Astrocyte (in vitro differentiated cells and primary cell): Measurements from ENCODE around the gene CFAP99. TPM values are rescaled to one million over a fixed set of nuclear protein-coding genes. Genes with fewer than 3 reads are reported as not detected.

Experiments used
- DNase-seq: peaks from one replicate; pipeline ENCODE4 v3.0.0-alpha.2; 2010; ENCODE audit warnings: low read depth
- FAIRE-seq: peaks from 2 replicates; lab custom pipeline; 2011; peaks lifted over from hg19 to GRCh38; lab: Jason Lieb, UNC
- H2AFZ ChIP-seq: 2 replicates; pipeline ENCODE4 v1.6.0; 2012; ENCODE audit warnings: low read depth, low read length, inconsistent platforms
- H3K27ac ChIP-seq: 2 replicates; pipeline ENCODE4 v1.5.1; 2011; ENCODE audit warnings: low read depth, low read length, inconsistent platforms
- H3K27me3 ChIP-seq: 2 replicates; pipeline ENCODE4 v1.6.0; 2011; ENCODE audit warnings: low read length, inconsistent platforms; ENCODE audit not compliant: insufficient read depth
- H3K36me3 ChIP-seq: 2 replicates; pipeline ENCODE4 v1.5.1; 2011; ENCODE audit warnings: low read length, inconsistent platforms; ENCODE audit not compliant: insufficient read depth
- H3K4me1 ChIP-seq: 2 replicates; pipeline ENCODE4 v1.5.1; 2011; ENCODE audit warnings: low read length, inconsistent platforms; ENCODE audit not compliant: insufficient read depth
- H3K4me2 ChIP-seq: 2 replicates; pipeline ENCODE4 v1.6.0; 2012; ENCODE audit warnings: low read length, inconsistent platforms
- H3K4me3 ChIP-seq: 2 replicates; pipeline ENCODE4 v1.5.1; 2011; ENCODE audit warnings: low read depth, mild to moderate bottlenecking, low read length, inconsistent platforms; ENCODE audit not compliant: insufficient read depth
- H3K79me2 ChIP-seq: 2 replicates; pipeline ENCODE4 v1.6.0; 2012; ENCODE audit warnings: mild to moderate bottlenecking, low read length, inconsistent platforms; ENCODE audit not compliant: insufficient read depth
- H3K9ac ChIP-seq: 2 replicates; pipeline ENCODE4 v1.6.0; 2012; ENCODE audit warnings: mild to moderate bottlenecking, low read length, inconsistent platforms
- H3K9me3 ChIP-seq: 2 replicates; pipeline ENCODE4 v1.5.1; 2012; ENCODE audit warnings: low read depth, mild to moderate bottlenecking, low read length, inconsistent platforms; ENCODE audit not compliant: insufficient read depth
- H4K20me1 ChIP-seq: 2 replicates; pipeline ENCODE4 v1.6.0; 2012; ENCODE audit warnings: low read length, inconsistent platforms; ENCODE audit not compliant: insufficient read depth
- H3K27ac Mint-ChIP-seq: one replicate; pipeline ENCODE4 v1.8.0; 2021; ENCODE audit warnings: mild to moderate bottlenecking, mixed read lengths; ENCODE audit not compliant: unreplicated experiment
- H3K27me3 Mint-ChIP-seq: one replicate; pipeline ENCODE4 v1.8.0; 2021; ENCODE audit warnings: low read depth, mixed read lengths; ENCODE audit not compliant: unreplicated experiment
- H3K36me3 Mint-ChIP-seq: one replicate; pipeline ENCODE4 v1.8.0; 2021; ENCODE audit warnings: low read depth, mixed read lengths; ENCODE audit not compliant: unreplicated experiment
- H3K4me1 Mint-ChIP-seq: one replicate; pipeline ENCODE4 v1.8.0; 2021; ENCODE audit warnings: low read depth, mixed read lengths; ENCODE audit not compliant: unreplicated experiment
- H3K4me3 Mint-ChIP-seq: one replicate; pipeline ENCODE4 v1.8.0; 2021; ENCODE audit warnings: mild to moderate bottlenecking, moderate library complexity, mixed read lengths; ENCODE audit not compliant: unreplicated experiment
- H3K9me3 Mint-ChIP-seq: one replicate; pipeline ENCODE4 v1.8.0; 2021; ENCODE audit warnings: mild to moderate bottlenecking, mixed read lengths; ENCODE audit not compliant: unreplicated experiment
- EZH2 ChIP-seq: IDR thresholded peaks from 2 replicates; pipeline ENCODE4 v1.6.1; 2012; ENCODE audit warnings: mild to moderate bottlenecking, low read length, inconsistent platforms; ENCODE audit not compliant: insufficient read depth
- total RNA-seq: library from RNA; stranded (reverse); gene quantifications from 2 replicates; pipeline ENCODE4 v1.2.1, GENCODE V29; 2021
- TF ChIP-seq, protein P1 (sequence below): IDR thresholded peaks from 2 replicates; pipeline ENCODE4 v1.5.1; 2011; ENCODE audit warnings: low read depth, mild to moderate bottlenecking, inconsistent platforms, low read length, moderate library complexity; ENCODE audit not compliant: insufficient read depth

Gene CFAP99
- total RNA-seq, 1 donor from 2014 or later = not detected

DNA sequence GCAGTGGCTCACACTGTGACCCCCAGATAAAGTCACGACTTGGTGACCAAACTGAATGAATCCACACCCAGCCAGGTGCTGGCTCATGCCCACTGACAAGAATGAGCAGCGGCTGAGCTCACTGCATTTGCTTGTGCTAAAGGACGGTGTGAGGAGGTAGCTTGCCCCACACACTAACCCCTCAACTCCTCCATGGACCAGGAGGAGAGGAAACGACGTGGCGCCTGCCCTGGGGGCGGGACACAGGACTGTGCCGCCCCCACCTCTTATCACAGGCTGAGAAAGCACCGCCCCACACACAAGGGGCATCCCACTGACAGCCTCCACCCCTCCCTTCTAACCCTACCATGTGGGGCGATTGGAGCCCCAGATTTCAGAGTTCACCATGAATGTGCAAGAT is 43.3 kb upstream of the CFAP99 start:
- H3K27ac Mint-ChIP-seq = no peak overlapping the region
- TF ChIP-seq, protein P1, sequence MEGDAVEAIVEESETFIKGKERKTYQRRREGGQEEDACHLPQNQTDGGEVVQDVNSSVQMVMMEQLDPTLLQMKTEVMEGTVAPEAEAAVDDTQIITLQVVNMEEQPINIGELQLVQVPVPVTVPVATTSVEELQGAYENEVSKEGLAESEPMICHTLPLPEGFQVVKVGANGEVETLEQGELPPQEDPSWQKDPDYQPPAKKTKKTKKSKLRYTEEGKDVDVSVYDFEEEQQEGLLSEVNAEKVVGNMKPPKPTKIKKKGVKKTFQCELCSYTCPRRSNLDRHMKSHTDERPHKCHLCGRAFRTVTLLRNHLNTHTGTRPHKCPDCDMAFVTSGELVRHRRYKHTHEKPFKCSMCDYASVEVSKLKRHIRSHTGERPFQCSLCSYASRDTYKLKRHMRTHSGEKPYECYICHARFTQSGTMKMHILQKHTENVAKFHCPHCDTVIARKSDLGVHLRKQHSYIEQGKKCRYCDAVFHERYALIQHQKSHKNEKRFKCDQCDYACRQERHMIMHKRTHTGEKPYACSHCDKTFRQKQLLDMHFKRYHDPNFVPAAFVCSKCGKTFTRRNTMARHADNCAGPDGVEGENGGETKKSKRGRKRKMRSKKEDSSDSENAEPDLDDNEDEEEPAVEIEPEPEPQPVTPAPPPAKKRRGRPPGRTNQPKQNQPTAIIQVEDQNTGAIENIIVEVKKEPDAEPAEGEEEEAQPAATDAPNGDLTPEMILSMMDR = no peak
- no peak for TF ChIP-seq EZH2
- no peaks in the 10 kb centered on the region for H3K36me3 ChIP-seq
- H3K9me3 ChIP-seq = peaks cover 5% of the 10 kb centered on the region
- DNase-seq (no peak), FAIRE-seq (no peak)
- no peak overlapping the region for H3K4me2 ChIP-seq
- no peak overlapping the region for H3K4me3 ChIP-seq
- H3K9me3 Mint-ChIP-seq = peaks cover 14% of the 10 kb centered on the region
- peaks cover 48% of the 10 kb centered on the region for H3K27me3 Mint-ChIP-seq
- H3K9ac ChIP-seq = no peak overlapping the region
- peaks cover 2% of the 10 kb centered on the region for H3K36me3 Mint-ChIP-seq
- H3K27ac ChIP-seq = no peak overlapping the region
- no peaks in the 10 kb centered on the region for H3K27me3 ChIP-seq
- no peaks in the 10 kb centered on the region for H3K4me1 Mint-ChIP-seq
- H3K79me2 ChIP-seq = no peaks in the 10 kb centered on the region
- H2AFZ ChIP-seq = no peak overlapping the region
- no peak overlapping the region for H3K4me3 Mint-ChIP-seq
- H4K20me1 ChIP-seq = no peaks in the 10 kb centered on the region
- peaks cover 4% of the 10 kb centered on the region for H3K4me1 ChIP-seq

DNA sequence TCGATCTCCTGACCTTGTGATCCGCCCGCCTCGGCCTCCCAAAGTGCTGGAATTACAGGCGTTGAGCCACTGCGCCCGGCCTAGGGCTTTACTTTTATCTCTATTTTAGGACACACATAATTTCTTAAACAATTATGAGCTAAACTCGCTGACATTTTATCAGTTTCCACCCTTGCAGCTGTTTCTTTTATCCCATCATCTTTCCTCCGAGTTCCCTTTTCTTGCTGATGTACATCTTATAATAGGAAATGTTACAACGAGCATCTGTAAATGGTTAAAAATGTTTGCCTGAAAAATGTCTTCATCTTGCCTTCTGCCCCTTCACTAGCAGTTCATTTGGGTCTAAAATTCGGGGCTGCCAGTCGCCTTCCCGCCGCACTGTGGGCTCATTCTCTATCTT is 41.5 kb upstream of the CFAP99 start:
- H3K27ac Mint-ChIP-seq = no peak overlapping the region
- Histone ChIP-seq H2AFZ (no peak overlapping the region), H3K27ac (no peak overlapping the region), H3K9ac (no peak overlapping the region), H3K9me3 (peaks cover 5% of the 10 kb centered on the region), H3K4me2 (no peak overlapping the region), H4K20me1 (no peaks in the 10 kb centered on the region), H3K4me1 (peaks cover 4% of the 10 kb centered on the region), H3K79me2 (no peaks in the 10 kb centered on the region), H3K4me3 (no peak overlapping the region), H3K36me3 (no peaks in the 10 kb centered on the region), H3K27me3 (no peaks in the 10 kb centered on the region)
- no peaks in the 10 kb centered on the region for H3K4me1 Mint-ChIP-seq
- DNase-seq = no peak
- peaks cover 47% of the 10 kb centered on the region for H3K27me3 Mint-ChIP-seq
- no peak for FAIRE-seq
- peaks cover 19% of the 10 kb centered on the region for H3K9me3 Mint-ChIP-seq
- TF ChIP-seq, protein P1 = no peak
- TF ChIP-seq EZH2 = no peak
- H3K4me3 Mint-ChIP-seq = no peak overlapping the region
- peaks cover 4% of the 10 kb centered on the region for H3K36me3 Mint-ChIP-seq

DNA sequence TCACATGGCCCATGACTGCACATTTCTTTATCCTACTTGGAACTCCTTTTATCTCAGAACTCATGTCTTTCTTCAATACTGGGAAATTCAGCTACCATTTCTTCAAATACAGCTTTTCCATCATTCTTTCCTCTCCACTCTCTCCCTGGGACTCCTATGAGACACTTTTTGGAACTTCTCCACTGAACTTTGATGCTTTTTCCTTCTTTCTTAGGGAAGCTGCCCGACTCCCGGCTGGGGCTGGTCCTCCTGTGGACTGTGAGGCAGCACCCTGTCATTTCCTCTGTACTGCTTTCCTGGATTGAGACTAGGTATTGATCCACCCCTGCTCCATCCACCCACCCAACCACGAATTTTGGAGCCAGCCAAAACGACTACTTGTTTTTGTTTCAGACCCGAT is 40.4 kb upstream of the CFAP99 start:
- Histone ChIP-seq H4K20me1 (no peaks in the 10 kb centered on the region), H3K9ac (no peak overlapping the region), H3K79me2 (no peaks in the 10 kb centered on the region), H3K4me1 (peaks cover 4% of the 10 kb centered on the region), H3K4me2 (no peak overlapping the region), H3K4me3 (no peak overlapping the region), H3K36me3 (no peaks in the 10 kb centered on the region), H3K27me3 (peaks cover under 1% of the 10 kb centered on the region), H2AFZ (no peak overlapping the region), H3K27ac (no peak overlapping the region), H3K9me3 (peaks cover 5% of the 10 kb centered on the region)
- Mint-ChIP-seq H3K36me3 (peaks cover 4% of the 10 kb centered on the region), H3K4me3 (no peak overlapping the region), H3K4me1 (no peaks in the 10 kb centered on the region), H3K9me3 (peaks cover 21% of the 10 kb centered on the region), H3K27me3 (peaks cover 57% of the 10 kb centered on the region), H3K27ac (no peak overlapping the region)
- no peak for TF ChIP-seq EZH2
- TF ChIP-seq, protein P1 = no peak
- FAIRE-seq = no peak
- no peak for DNase-seq
